K562 (cell line): ENCODE measurements around the gene CALCOCO2. TPM values are rescaled to one million over a fixed set of nuclear protein-coding genes. Genes with fewer than 3 reads are reported as not detected.

Experiments used
- ATF7 ChIP-seq: fragments of 450-650 bp; IDR thresholded peaks from 2 replicates; pipeline ENCODE4 v1.7.1; 2014; ENCODE audit warnings: mild to moderate bottlenecking, moderate library complexity
- BCOR ChIP-seq: fragments of 450-650 bp; IDR thresholded peaks from 2 replicates; pipeline ENCODE4 v1.6.1; 2016
- BRF1 ChIP-seq: IDR thresholded peaks from 3 replicates; pipeline ENCODE4 v1.6.1; 2011; ENCODE audit warnings: borderline replicate concordance, mild to moderate bottlenecking; ENCODE audit not compliant: insufficient read length; ENCODE audit errors: extremely low read depth
- CHD1 ChIP-seq: fragments of 200-600 bp; sonication (generic); IDR thresholded peaks from one replicate; pipeline ENCODE4 v1.6.1; 2012; ENCODE audit warnings: mild to moderate bottlenecking, moderate library complexity, low read length, inconsistent platforms
- MEF2D ChIP-seq: conservative IDR thresholded peaks from 2 replicates; pipeline ENCODE4 v1.6.1; 2016; ENCODE audit warnings: low read depth, missing genetic modification characterization, missing compliant biosample characterization
- NFRKB ChIP-seq: fragments of 450-650 bp; IDR thresholded peaks from 2 replicates; pipeline ENCODE4 v1.6.1; 2016; ENCODE audit warnings: low read depth
- polyA plus RNA-seq, 8 experiments: library from polyadenylated mRNA; depleted of rRNA in 4 of 8; stranded (reverse) in 5 of 8; unstranded in 3 of 8; fragments of >200 nt; fragmentation: Nextera tagmentation in 2 of 8; fragmentation: Illumina TruSeq in 1 of 8; extraction: Ambion mirVana in 2 of 8; extraction: Trizol in 1 of 8; gene quantifications; 2 replicates each; pipeline versions ENCODE4 v1.2.1 to v1.2.3, GENCODE V29; 2011 to 2014; ENCODE audit warnings: inconsistent platforms in 1 of 8, missing spikeins in 1 of 8
- total RNA-seq, 7 experiments: library from RNA; depleted of rRNA in 6 of 7; stranded (reverse); fragments of >200 nt in 6 of 7; fragmentation: Illumina TruSeq in 2 of 7; extraction: Trizol in 2 of 7; gene quantifications; 2 replicates each; pipeline versions ENCODE4 v1.2.1 to v1.2.3, GENCODE V29; 2011 to 2021; ENCODE audit warnings: low replicate concordance in 1 of 7
- TF ChIP-seq, protein P1 (sequence below), 2 experiments: fragments of 450-650 bp; IDR thresholded peaks; 2 replicates each; pipeline ENCODE4 v1.6.1; 2016; ENCODE audit warnings: mild to moderate bottlenecking in 2 of 2, borderline replicate concordance in 1 of 2, low read depth in 1 of 2, moderate library complexity in 1 of 2
- TF ChIP-seq, protein P2 (sequence below): fragments of 450-650 bp; conservative IDR thresholded peaks from 2 replicates; pipeline ENCODE4 v1.6.1; 2016; ENCODE audit warnings: missing genetic modification characterization, low read depth, mild to moderate bottlenecking, control low read depth, missing compliant biosample characterization

Gene CALCOCO2
- total and polyA plus RNA-seq, 9 of the 15 experiments (the other 6 are each of a cell fraction or from before 2014, with no cell fraction given), result 24.1 to 87.3 (median 67.5) TPM

DNA sequence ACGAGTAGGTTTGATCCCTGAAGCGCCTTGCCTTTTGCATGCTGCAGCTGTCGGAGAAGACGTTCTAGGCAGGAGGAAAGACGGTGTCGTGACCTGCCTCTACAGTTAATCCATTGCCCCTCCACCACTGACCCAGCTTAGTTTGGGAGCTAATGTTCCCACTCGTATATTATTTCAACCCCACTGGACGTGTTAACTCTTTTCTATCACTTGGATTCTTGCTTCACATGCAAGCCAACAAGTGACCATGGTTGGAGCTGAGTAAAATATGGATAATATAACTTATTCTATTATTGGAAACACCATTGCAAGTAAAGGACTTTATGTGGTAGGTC lies 681 bp downstream of the CALCOCO2 start (continued):
- TF ChIP-seq, protein P1, sequence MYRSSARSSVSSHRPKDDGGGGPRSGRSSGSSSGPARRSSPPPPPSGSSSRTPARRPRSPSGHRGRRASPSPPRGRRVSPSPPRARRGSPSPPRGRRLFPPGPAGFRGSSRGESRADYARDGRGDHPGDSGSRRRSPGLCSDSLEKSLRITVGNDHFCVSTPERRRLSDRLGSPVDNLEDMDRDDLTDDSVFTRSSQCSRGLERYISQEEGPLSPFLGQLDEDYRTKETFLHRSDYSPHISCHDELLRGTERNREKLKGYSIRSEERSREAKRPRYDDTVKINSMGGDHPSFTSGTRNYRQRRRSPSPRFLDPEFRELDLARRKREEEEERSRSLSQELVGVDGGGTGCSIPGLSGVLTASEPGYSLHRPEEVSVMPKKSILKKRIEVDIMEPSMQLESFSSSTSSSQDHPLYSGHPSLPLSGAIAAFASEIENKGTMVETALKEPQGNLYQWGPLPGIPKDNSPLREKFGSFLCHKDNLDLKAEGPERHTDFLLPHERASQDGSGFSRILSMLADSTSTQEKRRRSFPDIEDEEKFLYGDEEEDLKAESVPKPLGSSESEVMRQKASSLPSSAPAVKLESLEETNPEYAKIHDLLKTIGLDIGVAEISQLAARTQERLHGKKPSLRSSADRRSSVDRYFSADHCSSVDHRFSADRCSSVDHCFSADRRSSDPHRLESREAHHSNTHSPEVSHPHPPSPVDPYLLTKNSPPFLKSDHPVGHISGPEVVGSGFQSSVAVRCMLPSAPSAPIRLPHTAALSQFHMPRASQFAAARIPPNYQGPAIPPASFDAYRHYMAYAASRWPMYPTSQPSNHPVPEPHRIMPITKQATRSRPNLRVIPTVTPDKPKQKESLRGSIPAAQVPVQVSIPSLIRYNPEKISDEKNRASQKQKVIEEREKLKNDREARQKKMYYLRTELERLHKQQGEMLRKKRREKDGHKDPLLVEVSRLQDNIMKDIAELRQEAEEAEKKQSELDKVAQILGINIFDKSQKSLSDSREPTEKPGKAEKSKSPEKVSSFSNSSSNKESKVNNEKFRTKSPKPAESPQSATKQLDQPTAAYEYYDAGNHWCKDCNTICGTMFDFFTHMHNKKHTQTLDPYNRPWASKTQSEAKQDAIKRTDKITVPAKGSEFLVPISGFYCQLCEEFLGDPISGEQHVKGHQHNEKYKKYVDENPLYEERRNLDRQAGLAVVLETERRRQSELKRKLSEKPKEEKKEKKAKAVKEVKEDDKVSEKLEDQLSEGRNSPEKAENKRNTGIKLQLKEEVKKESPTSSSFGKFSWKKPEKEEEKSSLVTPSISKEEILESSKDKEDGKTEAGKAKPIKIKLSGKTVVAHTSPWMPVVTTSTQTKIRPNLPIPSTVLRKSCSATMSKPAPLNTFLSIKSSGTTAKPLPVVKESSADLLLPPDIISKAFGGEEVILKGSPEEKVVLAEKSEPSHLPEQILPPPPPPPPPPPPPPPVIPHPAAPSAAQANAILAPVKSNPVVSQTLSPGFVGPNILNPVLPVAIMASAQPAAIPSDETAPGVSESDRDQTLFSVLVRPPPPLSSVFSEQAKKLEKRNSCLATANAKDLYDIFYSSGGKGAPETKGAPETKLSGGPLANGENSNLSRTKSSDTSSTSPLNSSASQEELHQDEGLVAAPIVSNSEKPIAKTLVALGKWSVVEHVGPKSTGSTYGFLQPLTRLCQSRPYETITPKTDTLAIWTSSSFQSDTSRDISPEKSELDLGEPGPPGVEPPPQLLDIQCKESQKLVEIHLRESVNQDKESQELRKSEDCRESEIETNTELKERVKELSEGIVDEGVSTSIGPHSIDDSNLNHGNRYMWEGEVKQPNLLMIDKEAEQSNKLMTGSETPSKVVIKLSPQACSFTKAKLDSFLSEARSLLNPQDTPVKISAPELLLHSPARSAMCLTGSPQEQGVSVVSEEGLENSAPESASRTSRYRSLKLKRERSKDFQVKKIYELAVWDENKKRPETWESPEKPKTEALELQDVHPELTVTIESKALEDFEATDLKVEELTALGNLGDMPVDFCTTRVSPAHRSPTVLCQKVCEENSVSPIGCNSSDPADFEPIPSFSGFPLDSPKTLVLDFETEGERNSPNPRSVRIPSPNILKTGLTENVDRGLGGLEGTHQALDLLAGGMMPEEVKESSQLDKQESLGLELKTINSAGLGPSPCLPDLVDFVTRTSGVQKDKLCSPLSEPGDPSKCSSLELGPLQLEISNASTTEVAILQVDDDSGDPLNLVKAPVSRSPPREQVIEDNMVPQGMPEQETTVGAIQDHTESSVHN (IDR thresholded peaks at IDR 0.05; ENCODE audit: borderline replicate concordance in 1 of 2, low read depth in 1 of 2), result 0 out of 4 replicates have a peak, but pooled peaks of 1 of the 2 experiments have one; percentile 19
- TF ChIP-seq ATF7, result peak; percentile 7; the same call in 1 of the 2 replicates
- 0 out of 2 replicates have a peak, but pooled peaks have one; percentile 2 for TF ChIP-seq BCOR
- TF ChIP-seq CHD1, result no peak
- no peak for TF ChIP-seq MEF2D (tag)
- no peak for TF ChIP-seq BRF1
- TF ChIP-seq NFRKB, result 0 out of 2 replicates have a peak, but pooled peaks have one; percentile 33
- TF ChIP-seq, protein P2, sequence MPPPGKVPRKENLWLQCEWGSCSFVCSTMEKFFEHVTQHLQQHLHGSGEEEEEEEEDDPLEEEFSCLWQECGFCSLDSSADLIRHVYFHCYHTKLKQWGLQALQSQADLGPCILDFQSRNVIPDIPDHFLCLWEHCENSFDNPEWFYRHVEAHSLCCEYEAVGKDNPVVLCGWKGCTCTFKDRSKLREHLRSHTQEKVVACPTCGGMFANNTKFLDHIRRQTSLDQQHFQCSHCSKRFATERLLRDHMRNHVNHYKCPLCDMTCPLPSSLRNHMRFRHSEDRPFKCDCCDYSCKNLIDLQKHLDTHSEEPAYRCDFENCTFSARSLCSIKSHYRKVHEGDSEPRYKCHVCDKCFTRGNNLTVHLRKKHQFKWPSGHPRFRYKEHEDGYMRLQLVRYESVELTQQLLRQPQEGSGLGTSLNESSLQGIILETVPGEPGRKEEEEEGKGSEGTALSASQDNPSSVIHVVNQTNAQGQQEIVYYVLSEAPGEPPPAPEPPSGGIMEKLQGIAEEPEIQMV (tag), result no peak
- TF ChIP-seq, all 486 proteins: peak for 11
